Measurements from ENCODE around the gene SIAH3. TPM values are rescaled to one million over a fixed set of nuclear protein-coding genes. Genes with fewer than 3 reads are reported as not detected.

Gene SIAH3
- total and polyA plus RNA-seq, 10 donors = under 0.01 to 0.20 (median 0.06) TPM; not detected in 1

- WGBS, 5 donors = 12 to 18% (median 13%) methylated on average over 2 of the region's 2 CpGs
- Histone ChIP-seq H3K36me3 (no peaks in the 10 kb centered on the region), H3K4me3 (no peak overlapping the region), H3K9me3 (no peaks in the 10 kb centered on the region), H3K27me3 (replicated peaks in 1 of 7) (no peaks in the 10 kb centered on the region), H3K27ac (no peak overlapping the region), H3K4me1 (peaks cover 0 to 6% (median 0%) of the 10 kb centered on the region in 6 donors)
- no peak for DNase-seq
- intact Hi-C loops (cut with DNase I; ENCODE audit: low total_unique reads) = no loop called here
- no peak for TF ChIP-seq CTCF (IDR thresholded peaks at IDR 0.05 in 8 of 11, conservative IDR thresholded peaks at IDR 0.05 in 3 of 11)
- no peak for TF ChIP-seq POLR2A (IDR thresholded peaks at IDR 0.05)
- TF ChIP-seq POLR2AphosphoS5 (IDR thresholded peaks at IDR 0.05) = no peak
Measured at GRCh38 chr13:45747071-45747470, 104.5 kb downstream of the SIAH3 start.

GRCh38 chr13:45744979-45745378 is 106.6 kb downstream of the SIAH3 start:
- Histone ChIP-seq H3K4me1 (peaks cover 0 to 6% (median 0%) of the 10 kb centered on the region in 6 donors), H3K4me3 (no peak overlapping the region), H3K36me3 (no peaks in the 10 kb centered on the region), H3K27ac (no peak overlapping the region), H3K27me3 (replicated peaks in 1 of 7) (no peaks in the 10 kb centered on the region), H3K9me3 (no peaks in the 10 kb centered on the region)
- no peak for DNase-seq
- 77 to 96% (median 87%) methylated on average over 2 to 3 of the region's 3 CpGs for WGBS, 5 donors
- intact Hi-C loops (cut with DNase I; ENCODE audit: low total_unique reads) = no loop called here
- TF ChIP-seq POLR2AphosphoS5 (IDR thresholded peaks at IDR 0.05) (no peak), POLR2A (IDR thresholded peaks at IDR 0.05) (no peak)

- intact Hi-C loops (cut with DNase I; ENCODE audit: low total_unique reads) = no loop called here
- no peaks in the 10 kb centered on the region for H3K27me3 ChIP-seq (replicated peaks in 1 of 7)
- H3K9me3 ChIP-seq = no peaks in the 10 kb centered on the region
- no peaks in the 10 kb centered on the region for H3K36me3 ChIP-seq
- no peak for TF ChIP-seq CTCF (IDR thresholded peaks at IDR 0.05 in 8 of 11, conservative IDR thresholded peaks at IDR 0.05 in 3 of 11)
- no peak for TF ChIP-seq POLR2AphosphoS5 (IDR thresholded peaks at IDR 0.05)
- no peak for TF ChIP-seq POLR2A (IDR thresholded peaks at IDR 0.05)
- H3K4me1 ChIP-seq = peaks cover 0 to 5% (median 0%) of the 10 kb centered on the region in 6 donors
- WGBS, 5 donors = 76 to 94% (median 92%) methylated on average over 5 of the region's 5 CpGs
- DNase-seq = no peak
- H3K27ac ChIP-seq = no peak overlapping the region
- no peak overlapping the region for H3K4me3 ChIP-seq
Measured at GRCh38 chr13:45742985-45743384, 108.6 kb downstream of the SIAH3 start.

- WGBS, 5 donors = 12 to 48% (median 25%) methylated on average over 2 of the region's 2 CpGs
- H3K4me3 ChIP-seq = no peak overlapping the region
- no peak for DNase-seq
- intact Hi-C loops (cut with DNase I; ENCODE audit: low total_unique reads) = no loop called here
- no peak overlapping the region for H3K27ac ChIP-seq
- no peaks in the 10 kb centered on the region for H3K27me3 ChIP-seq (replicated peaks in 1 of 7)
- no peaks in the 10 kb centered on the region for H3K36me3 ChIP-seq
- TF ChIP-seq CTCF (IDR thresholded peaks at IDR 0.05 in 8 of 11, conservative IDR thresholded peaks at IDR 0.05 in 3 of 11) (no peak), POLR2A (IDR thresholded peaks at IDR 0.05) (no peak), POLR2AphosphoS5 (IDR thresholded peaks at IDR 0.05) (no peak)
- H3K4me1 ChIP-seq = no peaks in the 10 kb centered on the region
- H3K9me3 ChIP-seq = no peaks in the 10 kb centered on the region
Measured at GRCh38 chr13:45737571-45738017, 114.0 kb downstream of the SIAH3 start.

GRCh38 chr13:45733361-45733760 is 118.2 kb downstream of the SIAH3 start:
- TF ChIP-seq CTCF (IDR thresholded peaks at IDR 0.05 in 8 of 11, conservative IDR thresholded peaks at IDR 0.05 in 3 of 11) (no peak), POLR2A (IDR thresholded peaks at IDR 0.05) (no peak), POLR2AphosphoS5 (IDR thresholded peaks at IDR 0.05) (no peak)
- H3K4me3 ChIP-seq = no peak overlapping the region
- no peaks in the 10 kb centered on the region for H3K27me3 ChIP-seq (replicated peaks in 1 of 7)
- no peaks in the 10 kb centered on the region for H3K36me3 ChIP-seq
- 81 to 95% (median 84%) methylated on average over 5 of the region's 5 CpGs for WGBS, 5 donors
- H3K9me3 ChIP-seq = no peaks in the 10 kb centered on the region
- no peak overlapping the region for H3K27ac ChIP-seq
- DNase-seq = no peak
- no peaks in the 10 kb centered on the region for H3K4me1 ChIP-seq
- intact Hi-C loops (cut with DNase I; ENCODE audit: low total_unique reads) = no loop called here
